Stimulated activated naive B cell treated with anti-CD40 and anti-IgM and Interleukin-4, amounts not matched to agents 10 μg/mL and 1 μg/mL and 100 μg/mL, for 72 hours (primary cell): ENCODE data around the gene PCSK5.

Experiments used
- ATAC-seq, 2 donors: fragments of 150-1000 bp; cut with Tn5 transposase; replicated peaks; 2 replicates each; pipeline ENCODE4 v1.10.0; 2021; ENCODE audit warnings: moderate library complexity in 1 of 2
- DNase-seq: peaks from one replicate; pipeline ENCODE4 v3.0.0; 2021
- H3K27ac Mint-ChIP-seq: one replicate; pipeline ENCODE4 v1.8.0; 2022; ENCODE audit warnings: mild to moderate bottlenecking, mixed read lengths
- H3K27me3 Mint-ChIP-seq, 2 donors: one replicate each; pipeline ENCODE4 v1.8.0; 2022; ENCODE audit warnings: mixed read lengths in 2 of 2
- H3K36me3 Mint-ChIP-seq, 2 donors: one replicate each; pipeline ENCODE4 v1.8.0; 2022; ENCODE audit warnings: mixed read lengths in 2 of 2, mild to moderate bottlenecking in 1 of 2
- H3K4me1 Mint-ChIP-seq, 2 donors: one replicate each; pipeline ENCODE4 v1.8.0; 2022; ENCODE audit warnings: mixed read lengths in 2 of 2, mild to moderate bottlenecking in 1 of 2
- H3K4me3 Mint-ChIP-seq, 2 donors: one replicate each; pipeline ENCODE4 v1.8.0; 2022; ENCODE audit warnings: mild to moderate bottlenecking in 2 of 2, mixed read lengths in 2 of 2, moderate library complexity in 1 of 2
- H3K9me3 Mint-ChIP-seq, 2 donors: one replicate each; pipeline ENCODE4 v1.8.0; 2022; ENCODE audit warnings: mixed read lengths in 2 of 2, mild to moderate bottlenecking in 1 of 2

PCSK5 gene

GRCh38 chr9:75979362-75979761, 88.9 kb downstream of the PCSK5 start:
- no peak overlapping the region for H3K4me3 Mint-ChIP-seq
- H3K36me3 Mint-ChIP-seq = no peaks in the 10 kb centered on the region
- H3K9me3 Mint-ChIP-seq = no peaks in the 10 kb centered on the region
- DNase-seq = no peak
- no peak for ATAC-seq
- no peak overlapping the region for H3K27ac Mint-ChIP-seq
- no peaks in the 10 kb centered on the region for H3K4me1 Mint-ChIP-seq
- no peaks in the 10 kb centered on the region for H3K27me3 Mint-ChIP-seq

- no peaks in the 10 kb centered on the region for H3K27me3 Mint-ChIP-seq
- DNase-seq (no peak), ATAC-seq (no peak)
- no peak overlapping the region for H3K27ac Mint-ChIP-seq
- H3K4me3 Mint-ChIP-seq = no peak overlapping the region
- H3K36me3 Mint-ChIP-seq = no peaks in the 10 kb centered on the region
- no peaks in the 10 kb centered on the region for H3K4me1 Mint-ChIP-seq
- no peaks in the 10 kb centered on the region for H3K9me3 Mint-ChIP-seq
Measured at GRCh38 chr9:75983319-75984045, 93.0 kb downstream of the PCSK5 start.

GRCh38 chr9:75985515-75985914, 95.0 kb downstream of the PCSK5 start:
- Mint-ChIP-seq H3K36me3 (no peaks in the 10 kb centered on the region), H3K9me3 (no peaks in the 10 kb centered on the region), H3K27me3 (no peaks in the 10 kb centered on the region), H3K27ac (no peak overlapping the region), H3K4me3 (no peak overlapping the region), H3K4me1 (no peaks in the 10 kb centered on the region)
- ATAC-seq = no peak
- no peak for DNase-seq

GRCh38 chr9:75988663-75989062, 98.2 kb downstream of the PCSK5 start:
- ATAC-seq (no peak), DNase-seq (no peak)
- Mint-ChIP-seq H3K4me1 (no peaks in the 10 kb centered on the region), H3K27ac (no peak overlapping the region), H3K4me3 (no peak overlapping the region), H3K27me3 (no peaks in the 10 kb centered on the region), H3K36me3 (no peaks in the 10 kb centered on the region), H3K9me3 (no peaks in the 10 kb centered on the region)

GRCh38 chr9:75990156-75990555, 99.7 kb downstream of the PCSK5 start:
- no peaks in the 10 kb centered on the region for H3K4me1 Mint-ChIP-seq
- H3K27me3 Mint-ChIP-seq = no peaks in the 10 kb centered on the region
- no peaks in the 10 kb centered on the region for H3K36me3 Mint-ChIP-seq
- no peak overlapping the region for H3K27ac Mint-ChIP-seq
- ATAC-seq = no peak
- no peak for DNase-seq
- no peak overlapping the region for H3K4me3 Mint-ChIP-seq
- H3K9me3 Mint-ChIP-seq = no peaks in the 10 kb centered on the region

- DNase-seq (no peak), ATAC-seq (no peak)
- H3K4me1 Mint-ChIP-seq = no peaks in the 10 kb centered on the region
Measured at GRCh38 chr9:75990576-75991304, 100.3 kb downstream of the PCSK5 start.

GRCh38 chr9:75992482-75993206, 102.2 kb downstream of the PCSK5 start:
- Mint-ChIP-seq H3K4me3 (no peak overlapping the region), H3K27me3 (no peaks in the 10 kb centered on the region), H3K27ac (no peak overlapping the region), H3K9me3 (no peaks in the 10 kb centered on the region), H3K36me3 (no peaks in the 10 kb centered on the region), H3K4me1 (no peaks in the 10 kb centered on the region)
- no peak for DNase-seq
- no peak for ATAC-seq

More at GRCh38 chr9:75990576-75991304, 100.3 kb downstream of the PCSK5 start:
- no peak overlapping the region for H3K27ac Mint-ChIP-seq
- no peaks in the 10 kb centered on the region for H3K27me3 Mint-ChIP-seq
- no peak overlapping the region for H3K4me3 Mint-ChIP-seq
- H3K36me3 Mint-ChIP-seq = no peaks in the 10 kb centered on the region
- H3K9me3 Mint-ChIP-seq = no peaks in the 10 kb centered on the region

- Mint-ChIP-seq H3K4me3 (no peak overlapping the region), H3K27ac (no peak overlapping the region), H3K27me3 (no peaks in the 10 kb centered on the region), H3K36me3 (no peaks in the 10 kb centered on the region), H3K9me3 (no peaks in the 10 kb centered on the region), H3K4me1 (no peaks in the 10 kb centered on the region)
- DNase-seq = no peak
- ATAC-seq = no peak
Measured at GRCh38 chr9:75993434-75993833, 103.0 kb downstream of the PCSK5 start.

- no peaks in the 10 kb centered on the region for H3K27me3 Mint-ChIP-seq
- no peak for ATAC-seq
- no peak overlapping the region for H3K27ac Mint-ChIP-seq
- no peak for DNase-seq
- no peaks in the 10 kb centered on the region for H3K4me1 Mint-ChIP-seq
- H3K4me3 Mint-ChIP-seq = no peak overlapping the region
- H3K36me3 Mint-ChIP-seq = no peaks in the 10 kb centered on the region
- H3K9me3 Mint-ChIP-seq = no peaks in the 10 kb centered on the region
Measured at GRCh38 chr9:75995066-75995465, 104.6 kb downstream of the PCSK5 start.

- no peak overlapping the region for H3K27ac Mint-ChIP-seq
- no peaks in the 10 kb centered on the region for H3K36me3 Mint-ChIP-seq
- DNase-seq = no peak
- no peaks in the 10 kb centered on the region for H3K4me1 Mint-ChIP-seq
- no peaks in the 10 kb centered on the region for H3K9me3 Mint-ChIP-seq
- ATAC-seq = no peak
- no peaks in the 10 kb centered on the region for H3K27me3 Mint-ChIP-seq
- H3K4me3 Mint-ChIP-seq = no peak overlapping the region
Measured at GRCh38 chr9:75996726-75997125, 106.3 kb downstream of the PCSK5 start.

GRCh38 chr9:75997206-75997605, 106.7 kb downstream of the PCSK5 start:
- ATAC-seq (no peak), DNase-seq (no peak)
- no peak overlapping the region for H3K4me3 Mint-ChIP-seq
- H3K4me1 Mint-ChIP-seq = no peaks in the 10 kb centered on the region
- no peaks in the 10 kb centered on the region for H3K36me3 Mint-ChIP-seq
- no peaks in the 10 kb centered on the region for H3K27me3 Mint-ChIP-seq
- H3K27ac Mint-ChIP-seq = no peak overlapping the region
- no peaks in the 10 kb centered on the region for H3K9me3 Mint-ChIP-seq

GRCh38 chr9:75998096-75998780, 107.8 kb downstream of the PCSK5 start:
- Mint-ChIP-seq H3K4me3 (no peak overlapping the region), H3K4me1 (no peaks in the 10 kb centered on the region), H3K27me3 (no peaks in the 10 kb centered on the region), H3K27ac (no peak overlapping the region), H3K36me3 (no peaks in the 10 kb centered on the region), H3K9me3 (no peaks in the 10 kb centered on the region)
- DNase-seq (no peak), ATAC-seq (no peak)

GRCh38 chr9:76001459-76001858, 111.0 kb downstream of the PCSK5 start:
- H3K9me3 Mint-ChIP-seq = no peaks in the 10 kb centered on the region
- no peak overlapping the region for H3K27ac Mint-ChIP-seq
- H3K27me3 Mint-ChIP-seq = no peaks in the 10 kb centered on the region
- H3K4me3 Mint-ChIP-seq = no peak overlapping the region
- DNase-seq (no peak), ATAC-seq (no peak)
- H3K4me1 Mint-ChIP-seq = peaks cover 2 to 5% of the 10 kb centered on the region in 2 donors
- H3K36me3 Mint-ChIP-seq = no peaks in the 10 kb centered on the region

- no peak for DNase-seq
- Mint-ChIP-seq H3K4me3 (no peak overlapping the region), H3K27me3 (no peaks in the 10 kb centered on the region), H3K27ac (no peak overlapping the region), H3K4me1 (peaks cover 2 to 5% of the 10 kb centered on the region in 2 donors), H3K36me3 (no peaks in the 10 kb centered on the region), H3K9me3 (peaks cover 1 to 3% of the 10 kb centered on the region in 2 donors)
- ATAC-seq = no peak
Measured at GRCh38 chr9:76003041-76003440, 112.6 kb downstream of the PCSK5 start.
